ENCODE data around the gene DUSP3. TPM values are rescaled to one million over a fixed set of nuclear protein-coding genes. Genes with fewer than 3 reads are reported as not detected.
A peak's percentile ranks its signal among the peaks of the same experiment; 100 is the strongest.

DUSP3 gene
- 100 to 1,000 TPM in 1 of 3 donors, 10 to 100 TPM in 2; 46.9 to 123 (median 62.9) TPM for total RNA-seq
- long read RNA-seq, donor 1, full-length matches to known transcripts = 54 of 91 reads
- long read RNA-seq, donor 1, partial matches to known transcripts = 2 of 91 reads
- long read RNA-seq, donor 1, other reads (novel, unspliced or antisense) = 35 of 91 reads
- long read RNA-seq, donor 2, full-length matches to known transcripts = 21 of 24 reads
- long read RNA-seq, donor 2, partial matches to known transcripts = 0 of 24 reads
- long read RNA-seq, donor 2, other reads (novel, unspliced or antisense) = 3 of 24 reads

DNA sequence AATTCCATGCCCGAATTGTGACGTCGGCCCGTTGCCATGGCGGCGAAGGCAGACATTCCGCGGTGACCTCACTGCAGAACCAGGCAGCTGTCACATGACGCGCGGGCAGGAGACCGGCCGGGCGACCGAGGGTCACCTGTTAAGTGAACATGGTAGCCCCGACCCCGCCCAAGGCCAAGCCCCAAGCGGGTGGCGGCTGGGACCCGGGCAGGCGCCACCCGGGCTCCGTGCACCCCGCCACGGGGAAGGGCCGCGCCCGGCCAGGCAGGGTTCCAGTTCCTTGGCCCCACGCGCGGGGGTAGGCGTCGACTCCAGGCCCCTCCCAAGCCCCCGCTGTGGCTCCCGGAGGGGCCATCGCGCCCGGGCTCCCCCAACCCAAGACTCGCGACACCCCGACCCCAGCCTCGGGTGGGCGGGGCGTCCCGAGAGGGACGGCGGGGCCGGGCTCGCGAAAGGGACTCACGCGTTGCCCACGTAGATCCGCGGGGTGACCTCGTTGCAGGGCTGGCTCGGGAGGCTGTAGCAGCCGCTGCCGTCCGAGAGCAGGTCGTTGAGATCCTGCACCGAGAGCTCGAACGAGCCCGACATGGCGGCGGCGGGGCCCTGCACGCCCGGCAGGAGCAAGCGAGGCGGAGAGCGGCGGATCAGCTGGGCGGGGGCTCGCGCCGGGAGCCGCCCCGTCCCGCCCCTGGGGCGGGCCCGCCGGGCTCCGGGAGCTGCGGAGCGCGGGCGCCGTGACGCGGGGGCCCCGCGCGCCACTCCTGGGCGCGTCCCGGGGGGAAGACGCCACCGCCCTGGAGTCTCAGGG, at the start of gene DUSP3:
Gene DUSP3 (minus strand): TSS at position 641 of the 808 bp plus-strand sequence. CDS start 53 bp downstream, at position 588.
- intact Hi-C loops (cut with DNase I, micrococcal nuclease) = no loop called here

DNA sequence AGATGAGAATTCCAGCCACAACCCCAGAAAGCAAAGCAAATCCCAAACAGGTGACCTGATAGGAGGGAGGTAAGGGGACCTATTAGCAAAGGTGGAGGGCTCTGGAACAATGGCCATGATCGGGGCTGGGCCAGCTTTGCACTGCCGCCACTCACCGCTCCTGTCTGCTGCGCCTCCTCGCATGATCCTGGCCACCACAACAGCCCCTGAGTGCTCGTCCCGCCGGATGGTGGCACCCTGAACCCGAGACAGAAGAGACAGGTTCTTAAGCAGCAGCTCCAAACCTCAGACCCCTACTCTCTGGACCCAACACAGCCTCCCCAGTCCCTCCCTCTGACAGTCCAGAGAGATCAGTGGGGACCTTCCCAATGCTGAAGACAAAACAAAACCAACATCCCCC, 48.8 kb upstream of the DUSP3 start:
- TF ChIP-seq, protein P1, sequence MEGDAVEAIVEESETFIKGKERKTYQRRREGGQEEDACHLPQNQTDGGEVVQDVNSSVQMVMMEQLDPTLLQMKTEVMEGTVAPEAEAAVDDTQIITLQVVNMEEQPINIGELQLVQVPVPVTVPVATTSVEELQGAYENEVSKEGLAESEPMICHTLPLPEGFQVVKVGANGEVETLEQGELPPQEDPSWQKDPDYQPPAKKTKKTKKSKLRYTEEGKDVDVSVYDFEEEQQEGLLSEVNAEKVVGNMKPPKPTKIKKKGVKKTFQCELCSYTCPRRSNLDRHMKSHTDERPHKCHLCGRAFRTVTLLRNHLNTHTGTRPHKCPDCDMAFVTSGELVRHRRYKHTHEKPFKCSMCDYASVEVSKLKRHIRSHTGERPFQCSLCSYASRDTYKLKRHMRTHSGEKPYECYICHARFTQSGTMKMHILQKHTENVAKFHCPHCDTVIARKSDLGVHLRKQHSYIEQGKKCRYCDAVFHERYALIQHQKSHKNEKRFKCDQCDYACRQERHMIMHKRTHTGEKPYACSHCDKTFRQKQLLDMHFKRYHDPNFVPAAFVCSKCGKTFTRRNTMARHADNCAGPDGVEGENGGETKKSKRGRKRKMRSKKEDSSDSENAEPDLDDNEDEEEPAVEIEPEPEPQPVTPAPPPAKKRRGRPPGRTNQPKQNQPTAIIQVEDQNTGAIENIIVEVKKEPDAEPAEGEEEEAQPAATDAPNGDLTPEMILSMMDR (IDR thresholded peaks at IDR 0.05) = no peak
- Histone ChIP-seq H3K9me3 (no peaks in the 10 kb centered on the region), H3K36me3 (ENCODE audit: low read depth) (no peaks in the 10 kb centered on the region), H3K4me3 (no peak overlapping the region), H3K4me1 (ENCODE audit: low read depth) (no peaks in the 10 kb centered on the region)
- intact Hi-C loops (cut with DNase I, micrococcal nuclease) = no loop called here
- ATAC-seq (no peak), DNase-seq (no peak)

More for the DNA sequence above, at the start of gene DUSP3:
- no peaks in the 10 kb centered on the region for H3K36me3 ChIP-seq (ENCODE audit: low read depth)
- H3K4me3 ChIP-seq = peak within 1 kb of the TSS; percentile 94
- TF ChIP-seq, protein P1 (IDR thresholded peaks at IDR 0.05) = no peak
- no peaks in the 10 kb centered on the region for H3K9me3 ChIP-seq
- ATAC-seq = peak; percentile 97
- peak; percentile 96 to 97 (median 96) for DNase-seq
- no peaks in the 10 kb centered on the region for H3K4me1 ChIP-seq (ENCODE audit: low read depth)

DNA sequence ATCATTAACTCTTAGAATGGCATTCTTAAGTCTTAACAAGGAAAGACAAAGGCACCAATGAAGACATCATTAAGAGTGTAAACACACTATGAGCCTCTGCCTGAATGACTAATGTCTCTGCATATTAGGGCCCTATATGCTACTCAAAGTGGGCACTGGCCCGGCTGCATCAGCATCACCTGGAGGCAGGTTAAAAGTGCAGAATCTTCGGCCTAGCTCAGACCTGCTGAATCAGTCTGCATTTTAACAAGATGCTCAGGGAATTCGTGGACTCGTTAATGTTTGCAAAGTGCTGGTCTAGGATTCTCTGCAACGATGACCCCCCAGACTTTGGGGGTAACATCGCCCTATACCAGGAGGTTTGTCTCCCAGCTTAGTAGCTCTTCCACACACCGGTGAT, 47.4 kb upstream of the DUSP3 start:
- Histone ChIP-seq H3K4me3 (no peak overlapping the region), H3K9me3 (no peaks in the 10 kb centered on the region), H3K36me3 (ENCODE audit: low read depth) (no peaks in the 10 kb centered on the region), H3K4me1 (ENCODE audit: low read depth) (no peaks in the 10 kb centered on the region)
- TF ChIP-seq, protein P1 (IDR thresholded peaks at IDR 0.05) = no peak
- intact Hi-C loops (cut with DNase I, micrococcal nuclease) = no loop called here
- no peak for ATAC-seq
- no peak for DNase-seq

DNA sequence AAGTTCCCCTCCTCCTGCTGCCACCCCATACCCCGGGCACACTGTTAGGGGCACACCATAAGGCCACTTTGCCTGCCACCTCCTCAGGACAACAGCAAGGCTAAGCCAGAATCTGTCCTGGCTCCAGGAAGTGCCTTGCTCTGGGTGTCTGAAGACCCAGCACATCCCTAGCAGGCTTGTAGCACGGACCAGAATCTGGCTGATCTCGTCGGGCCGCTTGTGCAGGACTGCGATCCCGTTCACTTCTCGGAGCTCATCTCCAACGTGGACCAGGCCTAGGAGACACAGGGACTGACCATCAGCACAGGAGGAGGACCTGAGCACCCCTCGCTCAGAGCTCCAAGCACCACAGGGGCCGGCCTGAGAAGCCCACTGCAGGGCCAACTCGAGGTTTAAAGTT, 46.8 kb upstream of the DUSP3 start:
- TF ChIP-seq, protein P1 (IDR thresholded peaks at IDR 0.05) = no peak
- intact Hi-C loops (cut with DNase I, micrococcal nuclease) = no loop called here
- ATAC-seq (no peak), DNase-seq (no peak)
- no peak overlapping the region for H3K4me3 ChIP-seq
- H3K36me3 ChIP-seq (ENCODE audit: low read depth) = no peaks in the 10 kb centered on the region
- H3K9me3 ChIP-seq = no peaks in the 10 kb centered on the region
- H3K4me1 ChIP-seq (ENCODE audit: low read depth) = no peaks in the 10 kb centered on the region

DNA sequence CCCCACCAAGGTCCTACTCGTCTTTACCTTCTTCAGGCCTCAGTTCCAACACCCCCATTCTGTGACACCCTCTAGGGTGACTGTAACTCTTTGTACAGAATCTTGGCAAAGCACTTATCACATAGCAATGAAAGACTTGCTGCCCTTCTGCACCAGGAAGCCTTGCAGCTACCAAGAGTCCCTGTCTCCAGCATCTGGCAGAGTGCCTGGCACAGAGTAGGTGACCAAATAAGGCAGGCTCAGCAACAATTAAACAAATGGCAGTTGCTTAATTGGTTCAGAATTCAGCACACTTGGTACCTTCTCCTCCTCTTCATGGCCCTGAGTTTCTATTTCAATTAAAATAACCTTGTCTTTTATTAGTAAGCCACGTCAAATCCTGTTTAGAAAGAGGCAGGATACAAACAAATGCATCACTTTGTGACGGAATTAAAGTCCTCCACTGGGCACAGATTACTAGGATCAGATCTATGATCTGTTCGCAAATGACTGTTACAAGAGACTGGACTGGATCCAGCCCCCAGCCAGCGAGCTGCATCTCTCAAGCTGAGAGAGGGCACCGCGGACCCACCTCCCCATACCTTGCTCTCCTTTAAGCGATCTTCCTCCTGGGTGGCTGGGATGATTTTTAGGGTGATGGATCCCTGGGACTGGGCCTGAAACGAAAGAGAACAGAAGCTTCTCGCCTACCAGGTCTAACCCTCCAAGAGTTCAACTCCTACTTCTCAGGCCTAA, 44.7 kb upstream of the DUSP3 start:
- Histone ChIP-seq H3K9me3 (no peaks in the 10 kb centered on the region), H3K4me1 (ENCODE audit: low read depth) (no peaks in the 10 kb centered on the region), H3K4me3 (no peak overlapping the region), H3K36me3 (ENCODE audit: low read depth) (no peaks in the 10 kb centered on the region)
- peak in 1 of 3 donors; percentile 30 for DNase-seq
- TF ChIP-seq, protein P1 (IDR thresholded peaks at IDR 0.05) = no peak
- intact Hi-C loops (cut with DNase I, micrococcal nuclease) = no loop called here
- peak; percentile 82 for ATAC-seq

Measured in mucosa of descending colon (tissue), 3 donors.